GM12878 (cell line): ENCODE measurements around the gene XDH. TPM values are rescaled to one million over a fixed set of nuclear protein-coding genes. Genes with fewer than 3 reads are reported as not detected.

ENCODE experiments used
- ATAC-seq: fragments of 200-7000 bp; cut with Tn5 transposase; 3 replicates; pipeline ENCODE4 v1.9.1; 2020; ENCODE audit warnings: mild to moderate bottlenecking, moderate library complexity
- Bru-seq: library from RNA; stranded (reverse); fragments of 400-500 nt; gene quantifications from one replicate; lab custom pipeline; 2021; lab: Mats Ljungman, UMichigan
- BruChase-seq, 2 experiments: library from RNA; stranded (reverse); fragments of 400-500 nt; gene quantifications; one replicate each; lab custom pipeline; 2021; lab: Mats Ljungman, UMichigan
- BruUV-seq: library from RNA; stranded (reverse); fragments of 400-500 nt; replicated peaks from 2 replicates; lab custom pipeline; 2021; lab: Mats Ljungman, UMichigan
- CTCF ChIA-PET: fragments of 300-600 bp; sonication (Branson Sonifier 250); formaldehyde crosslinking; extraction: SDS; loops from one replicate; lab custom pipeline; 2021; ENCODE audit warnings: inconsistent platforms; lab: Yijun Ruan, JAX
- POLR2A ChIA-PET: fragments of 350-600 bp; formaldehyde crosslinking; extraction: SDS; loops from one replicate; lab custom pipeline; 2021; ENCODE audit warnings: inconsistent platforms; lab: Charles Lee
- RAD21 ChIA-PET: fragments of 300-600 bp; sonication (Branson Sonifier 250); formaldehyde crosslinking; loops from one replicate; lab custom pipeline; 2023; ENCODE audit warnings: antibody characterized with exemption; ENCODE audit not compliant: unreplicated experiment; lab: Charles Lee
- SMC1A ChIA-PET: fragments of 300-600 bp; sonication (Branson Sonifier 250); formaldehyde crosslinking; loops from one replicate; lab custom pipeline; 2023; ENCODE audit not compliant: unreplicated experiment, uncharacterized antibody; lab: Charles Lee
- DNase-seq: peaks from one replicate; pipeline ENCODE4 v3.0.0-alpha.2; 2011; ENCODE audit warnings: low read depth, low spot score
- FAIRE-seq: peaks from 3 replicates; lab custom pipeline; 2011; peaks lifted over from hg19 to GRCh38; lab: Jason Lieb, UNC
- H2AFZ ChIP-seq: 2 replicates; pipeline ENCODE4 v1.6.0; 2011; ENCODE audit warnings: low read depth, low read length, control low read depth; ENCODE audit not compliant: control insufficient read depth
- H3K27ac ChIP-seq: 2 replicates; pipeline ENCODE4 v1.5.1; 2011; ENCODE audit warnings: control low read depth; ENCODE audit not compliant: control insufficient read depth, insufficient read depth
- H3K27me3 ChIP-seq, 2 experiments: replicated peaks in 1 of 2; 2 replicates each; pipeline versions ENCODE4 v1.6.0 to v1.6.1; 2011; ENCODE audit warnings: low read length in 1 of 2; ENCODE audit not compliant: control insufficient read depth in 2 of 2, insufficient read depth in 2 of 2
- H3K36me3 ChIP-seq, 2 experiments: 2 replicates each; pipeline ENCODE4 v1.5.1; 2011; ENCODE audit warnings: low read length in 1 of 2; ENCODE audit not compliant: control insufficient read depth in 2 of 2, insufficient read depth in 2 of 2
- H3K4me1 ChIP-seq: 2 replicates; pipeline ENCODE4 v1.6.1; 2011; ENCODE audit warnings: mild to moderate bottlenecking, low read length, moderate library complexity, mixed read lengths; ENCODE audit not compliant: control insufficient read depth, insufficient read depth
- H3K4me2 ChIP-seq: 2 replicates; pipeline ENCODE4 v1.6.0; 2011; ENCODE audit warnings: control low read depth; ENCODE audit not compliant: control insufficient read depth, insufficient read depth
- H3K4me3 ChIP-seq: fragments of 200-600 bp; sonication (generic); 2 replicates; pipeline ENCODE4 v1.5.1; 2016
- H3K79me2 ChIP-seq: 2 replicates; pipeline ENCODE4 v1.6.0; 2011; ENCODE audit warnings: low read length; ENCODE audit not compliant: control insufficient read depth, insufficient read depth
- H3K9ac ChIP-seq: 2 replicates; pipeline ENCODE4 v1.8.0; 2011; ENCODE audit warnings: low read length, control low read depth, mixed read lengths; ENCODE audit not compliant: control insufficient read depth, insufficient read depth
- H3K9me3 ChIP-seq: replicated peaks from 3 replicates; pipeline ENCODE4 v1.5.1; 2011; ENCODE audit warnings: mild to moderate bottlenecking, low read length; ENCODE audit not compliant: control insufficient read depth, insufficient read depth
- H4K20me1 ChIP-seq: 2 replicates; pipeline ENCODE4 v1.6.0; 2011; ENCODE audit not compliant: control insufficient read depth, insufficient read depth
- CREM ChIP-seq: IDR thresholded peaks from 2 replicates; pipeline ENCODE4 v1.6.1; 2014; ENCODE audit warnings: antibody characterized with exemption, low read depth
- GATAD2B ChIP-seq: fragments of 450-650 bp; conservative IDR thresholded peaks from 2 replicates; pipeline ENCODE4 v1.6.1; 2017; ENCODE audit warnings: low read depth, mild to moderate bottlenecking, moderate library complexity
- IRF3 ChIP-seq: fragments of 450-650 bp; IDR thresholded peaks from 2 replicates; pipeline ENCODE4 v1.6.1; 2014; ENCODE audit warnings: mild to moderate bottlenecking
- KLF5 ChIP-seq: fragments of 450-650 bp; IDR thresholded peaks from 2 replicates; pipeline ENCODE4 v1.6.1; 2014; ENCODE audit warnings: mild to moderate bottlenecking; ENCODE audit not compliant: partially characterized antibody
- MEF2A ChIP-seq: IDR thresholded peaks from 2 replicates; pipeline ENCODE4 v1.6.1; 2011; ENCODE audit warnings: low read depth, mild to moderate bottlenecking, low read length, moderate library complexity; ENCODE audit not compliant: insufficient read depth
- NFYA ChIP-seq: IDR thresholded peaks from 2 replicates; pipeline ENCODE4 v1.6.1; 2011; ENCODE audit warnings: low read depth, mild to moderate bottlenecking, low read length, improper control_type of control experiment, borderline replicate concordance
- NR2C1 ChIP-seq: fragments of 450-650 bp; IDR thresholded peaks from 2 replicates; pipeline ENCODE4 v1.6.1; 2017; ENCODE audit warnings: antibody characterized with exemption, mild to moderate bottlenecking, moderate library complexity
- SIN3A ChIP-seq: IDR thresholded peaks from 2 replicates; pipeline ENCODE4 v1.6.1; 2012; ENCODE audit warnings: low read depth, low read length, improper control_type of control experiment
- SMAD1 ChIP-seq: fragments of 450-650 bp; IDR thresholded peaks from 2 replicates; pipeline ENCODE4 v1.6.1; 2018; ENCODE audit warnings: mild to moderate bottlenecking, low read depth; ENCODE audit not compliant: partially characterized antibody
- ZBTB11 ChIP-seq: fragments of 450-650 bp; formaldehyde crosslinking; IDR thresholded peaks from 2 replicates; pipeline ENCODE4 v1.5.0; 2022; ENCODE audit warnings: mild to moderate bottlenecking, missing genetic modification characterization
- WGBS: methylation state at CpG from one replicate; pipeline ENCODE4 v1.1.6; 2016; ENCODE audit warnings: low lambda C conversion rate; ENCODE audit not compliant: insufficient replicate concordance, insufficient coverage; ENCODE audit errors: missing lambda C conversion rate; 5-methylcytosine and 5-hydroxymethylcytosine counted together
- in situ Hi-C: fragments of 300-500 bp; cut with MboI; formaldehyde crosslinking; loops from 9 replicates; pipeline ENCODE4 v1.14.3; 2018; ENCODE audit warnings: mixed read lengths
- intact Hi-C: fragments of 100-400 bp; cut with micrococcal nuclease; formaldehyde crosslinking; loops from one replicate; pipeline ENCODE4 v1.14.2; 2022; ENCODE audit not compliant: unreplicated experiment
- long read RNA-seq, 2 experiments: library from polyadenylated mRNA; unstranded; transcript quantifications; one replicate each; pipeline ENCODE4 v2.0.0, GENCODE V29; 2019 to 2020
- polyA minus RNA-seq, 3 experiments: library from RNA; depleted of rRNA, polyadenylated mRNA; stranded (reverse); fragments of >200 nt; gene quantifications; 2 replicates each; pipeline ENCODE4 v1.2.3, GENCODE V29; 2011
- polyA plus RNA-seq, 11 experiments: library from polyadenylated mRNA; depleted of rRNA in 4 of 11; unstranded in 6 of 11; stranded (reverse) in 5 of 11; fragments of >200 nt; fragmentation: Nextera tagmentation in 4 of 11; fragmentation: Illumina TruSeq in 1 of 11; extraction: Ambion mirVana in 4 of 11; extraction: Trizol in 1 of 11; gene quantifications; 1 replicate in 1 of 11; 2 replicates in 10 of 11; pipeline versions ENCODE4 v1.2.1 to v1.2.3, GENCODE V29; 2011 to 2016; ENCODE audit warnings: inconsistent platforms in 2 of 11, missing spikeins in 2 of 11, low read depth in 1 of 11
- total RNA-seq, 4 experiments: library from RNA; depleted of rRNA in 3 of 4; stranded (reverse); fragments of >200 nt in 3 of 4; fragmentation: Illumina TruSeq in 1 of 4; extraction: Trizol in 1 of 4; gene quantifications; 2 replicates each; pipeline versions ENCODE4 v1.2.1 to v1.2.3, GENCODE V29; 2013 to 2021
- TF ChIP-seq, protein P1 (sequence below): fragments of 450-650 bp; IDR thresholded peaks from 2 replicates; pipeline ENCODE4 v1.6.1; 2018; ENCODE audit warnings: borderline replicate concordance, mild to moderate bottlenecking; ENCODE audit not compliant: partially characterized antibody
- TF ChIP-seq, protein P2 (sequence below): IDR thresholded peaks from 2 replicates; pipeline ENCODE4 v1.6.1; 2011; ENCODE audit warnings: low read depth, mild to moderate bottlenecking, low read length, moderate library complexity, borderline replicate concordance; ENCODE audit errors: extremely low read depth

XDH gene
- total RNA-seq (2013; cell fraction: nucleolus; rRNA removed) = not detected in 2 replicates
- not detected in 2 replicates for total RNA-seq (2014; rRNA removed)
- not detected in 2 replicates for total RNA-seq (2014; rRNA removed; fragmentation: Illumina TruSeq; extraction: Trizol)
- total RNA-seq (2021) = 0.11 TPM in 1 of 2 replicates, not detected in the other
- not detected for polyA plus RNA-seq (2011; ENCODE audit: low read depth)
- 0.01 TPM in 1 of 2 replicates, not detected in the other for polyA plus RNA-seq (2011; rRNA removed)
- polyA plus RNA-seq (2011; cell fraction: cytosol; rRNA removed) = not detected in 2 replicates
- polyA plus RNA-seq (2011; cell fraction: nucleus; rRNA removed) = not detected in 2 replicates
- not detected in 2 replicates for polyA plus RNA-seq (2012)
- polyA plus RNA-seq (2014; fragmentation: Illumina TruSeq; extraction: Trizol) = not detected in 2 replicates
- not detected for polyA plus RNA-seq (2014; fragmentation: Nextera tagmentation; extraction: Ambion mirVana)
- polyA plus RNA-seq (2014; rRNA removed) = not detected in 2 replicates
- polyA plus RNA-seq (2016; fragmentation: Nextera tagmentation; extraction: Ambion mirVana) = not detected
- not detected in 2 replicates for polyA minus RNA-seq (2011; rRNA and poly(A)+ RNA removed)
- polyA minus RNA-seq (2011; cell fraction: cytosol; rRNA and poly(A)+ RNA removed) = not detected in 2 replicates
- not detected in 2 replicates for polyA minus RNA-seq (2011; cell fraction: nucleus; rRNA and poly(A)+ RNA removed)
- Bru-seq, nascent RNA = percentile 2 among the genes with signal in this experiment
- percentile 4 among the genes with signal in this experiment for BruChase-seq, experiment 1, labeled RNA remaining after a 6-hour chase
- BruChase-seq, experiment 2, labeled RNA remaining after a 2-hour chase = percentile 2 among the genes with signal in this experiment
- long read RNA-seq, experiment 1 = 0 reads
- long read RNA-seq, experiment 2 = 0 reads

DNA sequence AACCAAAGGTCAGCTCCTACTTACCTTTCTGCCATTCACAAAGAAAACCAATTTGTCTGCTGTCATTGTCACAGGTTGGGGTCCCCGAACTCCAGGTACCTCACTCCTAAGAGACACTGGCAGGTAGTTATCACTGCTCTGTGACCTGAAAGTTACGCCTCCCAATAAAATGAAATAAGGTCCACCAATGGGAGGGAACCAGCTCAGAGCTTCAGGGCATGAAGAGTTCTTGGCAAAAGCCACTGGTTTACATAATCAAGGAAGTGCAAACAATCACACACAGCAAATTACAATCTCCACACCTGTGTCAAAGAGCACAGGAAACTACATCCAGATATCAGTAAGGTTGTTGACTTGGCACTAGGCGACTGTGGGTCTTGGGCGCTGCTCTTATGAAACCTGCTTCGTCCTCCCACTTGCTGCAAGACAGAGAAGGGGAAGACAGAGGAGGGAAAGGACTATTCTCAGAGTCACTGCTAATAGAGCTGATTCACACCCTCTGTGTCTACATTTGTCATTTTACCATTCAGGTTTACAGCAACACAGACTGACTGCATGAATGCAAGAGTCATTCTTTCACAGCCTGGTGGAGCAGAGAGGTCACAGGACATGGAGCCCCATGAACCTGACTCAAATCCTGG lies at the start of gene XDH:
Gene XDH, minus strand, starts transcription at position 142 of the 641 bp plus-strand sequence. Its CDS starts 76 bp downstream, at position 66.
- 33% methylated on average over 5 of the region's 5 CpGs for WGBS
- no peak within 1 kb of the TSS for H2AFZ ChIP-seq
- H3K27me3 ChIP-seq = no peaks in the 10 kb centered on the region
- TF ChIP-seq GATAD2B = no peak
- TF ChIP-seq, protein P1, sequence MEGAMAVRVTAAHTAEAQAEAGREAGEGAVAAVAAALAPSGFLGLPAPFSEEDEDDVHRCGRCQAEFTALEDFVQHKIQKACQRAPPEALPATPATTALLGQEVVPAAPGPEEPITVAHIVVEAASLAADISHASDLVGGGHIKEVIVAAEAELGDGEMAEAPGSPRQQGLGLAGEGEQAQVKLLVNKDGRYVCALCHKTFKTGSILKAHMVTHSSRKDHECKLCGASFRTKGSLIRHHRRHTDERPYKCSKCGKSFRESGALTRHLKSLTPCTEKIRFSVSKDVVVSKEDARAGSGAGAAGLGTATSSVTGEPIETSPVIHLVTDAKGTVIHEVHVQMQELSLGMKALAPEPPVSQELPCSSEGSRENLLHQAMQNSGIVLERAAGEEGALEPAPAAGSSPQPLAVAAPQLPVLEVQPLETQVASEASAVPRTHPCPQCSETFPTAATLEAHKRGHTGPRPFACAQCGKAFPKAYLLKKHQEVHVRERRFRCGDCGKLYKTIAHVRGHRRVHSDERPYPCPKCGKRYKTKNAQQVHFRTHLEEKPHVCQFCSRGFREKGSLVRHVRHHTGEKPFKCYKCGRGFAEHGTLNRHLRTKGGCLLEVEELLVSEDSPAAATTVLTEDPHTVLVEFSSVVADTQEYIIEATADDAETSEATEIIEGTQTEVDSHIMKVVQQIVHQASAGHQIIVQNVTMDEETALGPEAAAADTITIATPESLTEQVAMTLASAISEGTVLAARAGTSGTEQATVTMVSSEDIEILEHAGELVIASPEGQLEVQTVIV = no peak
- TF ChIP-seq SIN3A = no peak
- TF ChIP-seq NR2C1 = no peak
- no peak for TF ChIP-seq KLF5
- no peak for TF ChIP-seq MEF2A
- TF ChIP-seq NFYA = no peak
- no peak for TF ChIP-seq ZBTB11 (CRISPR knock-in tag)
- TF ChIP-seq, protein P2, sequence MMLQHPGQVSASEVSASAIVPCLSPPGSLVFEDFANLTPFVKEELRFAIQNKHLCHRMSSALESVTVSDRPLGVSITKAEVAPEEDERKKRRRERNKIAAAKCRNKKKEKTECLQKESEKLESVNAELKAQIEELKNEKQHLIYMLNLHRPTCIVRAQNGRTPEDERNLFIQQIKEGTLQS = no peak
- no peak for TF ChIP-seq IRF3
- no peak for TF ChIP-seq CREM
- TF ChIP-seq SMAD1 = no peak
- peak; percentile 18; the same call in 2 of the 3 replicates for ATAC-seq
- ChIA-PET SMC1A (interaction anchor here (1.3 kb wide), 1 partner anchor 108 kb away, joined by 5 read pairs; no protein-coding TSS in a partner anchor), POLR2A (no interaction called here), CTCF (interaction anchor here (1.3 kb wide), 1 partner anchor 109 kb away, joined by 3 read pairs; no protein-coding TSS in a partner anchor), RAD21 (no interaction called here)
- no peak within 1 kb of the TSS for H3K9ac ChIP-seq
- intact Hi-C loops (loop anchor here (5.0 kb wide), 1 partner anchor 108 kb away; no protein-coding TSS in a partner anchor), in situ Hi-C loops (no loop called here)
- H3K27ac ChIP-seq = no peak within 1 kb of the TSS
- H3K4me3 ChIP-seq = no peak within 1 kb of the TSS
- H3K4me1 ChIP-seq = no peaks in the 10 kb centered on the region
- no peak for FAIRE-seq
- H4K20me1 ChIP-seq = no peaks in the 10 kb centered on the region
- H3K9me3 ChIP-seq = no peaks in the 10 kb centered on the region; the same call in 1 of the 3 replicates
- DNase-seq = no peak
- no peaks in the 10 kb centered on the region for H3K36me3 ChIP-seq
- H3K79me2 ChIP-seq = no peaks in the 10 kb centered on the region
- BruUV-seq = no TSS peak
- H3K4me2 ChIP-seq = no peak within 1 kb of the TSS
